ENCODE results near the gene EFNA1.

The EFNA1 gene, protein sequence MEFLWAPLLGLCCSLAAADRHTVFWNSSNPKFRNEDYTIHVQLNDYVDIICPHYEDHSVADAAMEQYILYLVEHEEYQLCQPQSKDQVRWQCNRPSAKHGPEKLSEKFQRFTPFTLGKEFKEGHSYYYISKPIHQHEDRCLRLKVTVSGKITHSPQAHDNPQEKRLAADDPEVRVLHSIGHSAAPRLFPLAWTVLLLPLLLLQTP

DNA sequence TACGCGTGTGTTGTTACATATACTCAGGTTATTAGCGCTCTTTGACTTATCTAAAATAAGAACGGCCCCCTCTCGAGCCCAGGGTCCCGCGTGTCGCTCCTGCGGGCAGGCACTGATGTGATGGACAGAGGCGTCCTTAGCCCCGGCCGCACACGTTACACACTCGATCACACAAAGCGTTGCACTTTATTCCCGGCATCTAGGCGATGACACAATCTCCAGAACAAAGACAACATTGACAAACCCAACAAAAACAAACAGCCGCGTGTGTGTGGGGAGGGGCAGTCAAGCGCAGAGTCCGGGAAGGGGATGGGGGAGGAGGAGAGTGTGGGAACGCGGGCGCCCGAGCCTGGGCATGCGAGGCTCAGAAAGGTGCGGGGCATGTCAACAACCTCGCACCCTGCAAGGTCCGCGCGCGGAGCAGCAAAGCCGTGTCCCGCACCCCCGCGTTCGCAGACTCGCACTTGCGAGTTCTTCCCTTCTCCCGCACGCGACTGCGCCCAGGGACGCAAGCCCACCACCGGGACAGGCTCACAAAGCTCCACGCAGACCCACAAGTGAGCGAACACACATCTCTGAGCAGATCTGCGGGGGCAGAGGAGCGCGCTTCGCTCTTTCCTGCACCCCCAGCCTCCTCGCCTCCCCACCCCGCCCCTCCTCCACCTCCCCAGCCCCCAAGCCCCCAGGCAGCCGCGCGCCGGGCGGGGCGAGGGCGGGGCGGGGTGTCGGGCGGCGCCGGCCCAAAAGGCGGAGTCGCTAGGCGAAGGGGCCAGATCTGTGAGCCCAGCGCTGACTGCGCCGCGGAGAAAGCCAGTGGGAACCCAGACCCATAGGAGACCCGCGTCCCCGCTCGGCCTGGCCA, at the start of gene EFNA1:
Gene EFNA1, plus strand, starts transcription at position 772 of the 862 bp plus-strand sequence. CDS start 102 bp downstream, outside the sequence.
- H3K4me3 ChIP-seq (ENCODE audit: low read depth, low read length) = no peak within 1 kb of the TSS
- TF ChIP-seq, protein P1, sequence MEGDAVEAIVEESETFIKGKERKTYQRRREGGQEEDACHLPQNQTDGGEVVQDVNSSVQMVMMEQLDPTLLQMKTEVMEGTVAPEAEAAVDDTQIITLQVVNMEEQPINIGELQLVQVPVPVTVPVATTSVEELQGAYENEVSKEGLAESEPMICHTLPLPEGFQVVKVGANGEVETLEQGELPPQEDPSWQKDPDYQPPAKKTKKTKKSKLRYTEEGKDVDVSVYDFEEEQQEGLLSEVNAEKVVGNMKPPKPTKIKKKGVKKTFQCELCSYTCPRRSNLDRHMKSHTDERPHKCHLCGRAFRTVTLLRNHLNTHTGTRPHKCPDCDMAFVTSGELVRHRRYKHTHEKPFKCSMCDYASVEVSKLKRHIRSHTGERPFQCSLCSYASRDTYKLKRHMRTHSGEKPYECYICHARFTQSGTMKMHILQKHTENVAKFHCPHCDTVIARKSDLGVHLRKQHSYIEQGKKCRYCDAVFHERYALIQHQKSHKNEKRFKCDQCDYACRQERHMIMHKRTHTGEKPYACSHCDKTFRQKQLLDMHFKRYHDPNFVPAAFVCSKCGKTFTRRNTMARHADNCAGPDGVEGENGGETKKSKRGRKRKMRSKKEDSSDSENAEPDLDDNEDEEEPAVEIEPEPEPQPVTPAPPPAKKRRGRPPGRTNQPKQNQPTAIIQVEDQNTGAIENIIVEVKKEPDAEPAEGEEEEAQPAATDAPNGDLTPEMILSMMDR (IDR thresholded peaks at IDR 0.05; ENCODE audit: low read depth, low read length, missing control alignments) = no peak
- DNase-seq (ENCODE audit: low read depth) = no peak

DNA sequence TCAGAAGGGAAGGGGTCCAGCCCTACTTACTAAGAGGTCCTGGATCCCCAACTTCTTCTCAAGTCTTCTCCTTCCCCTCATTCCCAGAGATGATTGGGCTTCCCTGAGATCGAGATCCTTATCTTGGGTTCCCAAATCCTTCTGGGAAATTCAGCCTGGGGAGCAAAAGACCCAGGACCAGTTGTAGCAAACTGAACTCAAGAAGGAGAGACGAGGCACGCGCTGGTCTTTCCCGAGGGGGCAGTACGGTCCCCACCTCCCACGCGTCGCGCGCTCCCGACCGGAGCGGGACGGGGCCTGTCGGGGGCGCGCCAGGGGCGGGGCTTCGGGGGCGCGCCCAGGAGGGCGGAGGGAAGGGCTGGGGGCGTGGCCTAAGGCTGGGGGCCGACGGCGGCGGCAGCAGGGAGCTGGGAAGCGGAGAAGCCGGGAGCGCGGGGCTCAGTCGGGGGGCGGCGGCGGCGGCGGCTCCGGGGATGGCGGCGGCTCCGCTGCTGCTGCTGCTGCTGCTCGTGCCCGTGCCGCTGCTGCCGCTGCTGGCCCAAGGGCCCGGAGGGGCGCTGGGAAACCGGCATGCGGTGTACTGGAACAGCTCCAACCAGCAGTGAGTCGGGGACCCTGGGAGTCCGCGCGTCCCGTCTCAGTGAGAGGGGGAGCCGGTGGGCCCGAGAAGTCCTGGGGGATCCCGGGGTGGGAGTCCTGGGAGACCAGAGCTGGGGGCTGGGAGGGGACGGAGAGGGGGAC, 49.0 kb upstream of the EFNA1 start, which contains the start of gene EFNA3:
Gene EFNA3, plus strand, starts transcription at position 369 of the 741 bp plus-strand sequence. Its CDS starts 105 bp downstream, at position 474.
- no peak for DNase-seq (ENCODE audit: low read depth)
- TF ChIP-seq, protein P1 (IDR thresholded peaks at IDR 0.05; ENCODE audit: low read depth, low read length, missing control alignments) = no peak

DNA sequence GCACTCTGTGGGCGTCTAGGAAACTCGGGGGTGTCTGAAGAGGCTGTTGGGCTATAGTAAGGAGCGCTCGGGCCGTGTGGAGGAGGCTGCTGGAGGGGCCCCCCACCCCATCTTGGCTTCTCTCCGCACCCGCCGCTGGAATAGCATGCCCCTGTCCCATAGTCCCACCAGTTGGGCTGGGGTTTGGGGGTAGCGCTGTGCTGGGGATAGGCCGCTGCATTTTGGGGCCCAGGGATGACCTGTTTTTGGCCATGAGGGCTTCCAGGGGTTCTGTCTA, 48.5 kb upstream of the EFNA1 start:
- peak overlapping the region; percentile 36; the same call in 1 of the 2 replicates for H3K4me3 ChIP-seq (ENCODE audit: low read depth, low read length)
- TF ChIP-seq, protein P1 (IDR thresholded peaks at IDR 0.05; ENCODE audit: low read depth, low read length, missing control alignments) = no peak
- no peak for DNase-seq (ENCODE audit: low read depth)

More for the DNA sequence above, 49.0 kb upstream of the EFNA1 start, which contains the start of gene EFNA3:
- H3K4me3 ChIP-seq (ENCODE audit: low read depth, low read length) = peak within 1 kb of the TSS; percentile 36

DNA sequence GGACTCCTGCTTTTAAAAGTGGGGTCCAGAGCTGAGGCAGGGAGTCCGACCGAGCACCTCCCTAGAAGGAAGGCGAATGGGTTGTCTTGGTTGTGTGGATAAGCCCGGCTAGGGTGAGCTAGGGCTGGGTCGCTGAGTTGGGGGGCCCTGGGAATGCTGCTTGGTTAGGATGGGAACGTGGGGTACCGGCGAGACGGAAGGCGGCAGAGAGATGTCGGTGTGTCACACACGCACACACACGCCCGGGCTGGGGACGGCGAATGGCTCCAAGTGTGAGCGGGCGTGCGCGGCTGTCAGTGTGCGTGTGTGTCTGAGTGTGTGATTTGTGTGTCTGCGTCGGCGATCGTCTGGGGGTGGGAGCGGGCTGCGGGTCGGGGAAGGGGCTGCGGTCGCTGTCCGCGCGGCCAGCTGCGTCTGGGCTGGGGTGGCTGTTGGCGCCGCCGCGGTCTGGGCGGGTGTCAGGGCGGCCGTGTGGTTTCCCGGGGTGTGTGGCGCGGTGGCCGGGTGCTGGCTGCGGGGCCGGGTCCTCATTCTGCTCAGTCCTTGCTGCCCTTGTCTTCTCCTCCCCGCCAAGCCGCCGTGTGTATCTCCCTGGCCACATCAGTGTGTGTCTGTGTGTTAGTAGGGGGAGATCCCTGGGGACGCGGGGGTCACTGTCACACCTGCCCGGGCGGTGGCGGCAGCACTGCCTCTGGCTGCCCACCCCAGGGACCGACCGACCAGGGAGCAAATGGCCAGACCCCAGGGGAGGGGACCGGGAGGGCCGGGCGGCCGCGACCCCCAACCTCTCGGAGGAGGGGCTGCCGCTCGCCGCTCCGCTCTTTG, 48.0 kb upstream of the EFNA1 start:
- H3K4me3 ChIP-seq (ENCODE audit: low read depth, low read length) = no peak overlapping the region
- TF ChIP-seq, protein P1 (IDR thresholded peaks at IDR 0.05; ENCODE audit: low read depth, low read length, missing control alignments) = no peak
- DNase-seq (ENCODE audit: low read depth) = no peak

DNA sequence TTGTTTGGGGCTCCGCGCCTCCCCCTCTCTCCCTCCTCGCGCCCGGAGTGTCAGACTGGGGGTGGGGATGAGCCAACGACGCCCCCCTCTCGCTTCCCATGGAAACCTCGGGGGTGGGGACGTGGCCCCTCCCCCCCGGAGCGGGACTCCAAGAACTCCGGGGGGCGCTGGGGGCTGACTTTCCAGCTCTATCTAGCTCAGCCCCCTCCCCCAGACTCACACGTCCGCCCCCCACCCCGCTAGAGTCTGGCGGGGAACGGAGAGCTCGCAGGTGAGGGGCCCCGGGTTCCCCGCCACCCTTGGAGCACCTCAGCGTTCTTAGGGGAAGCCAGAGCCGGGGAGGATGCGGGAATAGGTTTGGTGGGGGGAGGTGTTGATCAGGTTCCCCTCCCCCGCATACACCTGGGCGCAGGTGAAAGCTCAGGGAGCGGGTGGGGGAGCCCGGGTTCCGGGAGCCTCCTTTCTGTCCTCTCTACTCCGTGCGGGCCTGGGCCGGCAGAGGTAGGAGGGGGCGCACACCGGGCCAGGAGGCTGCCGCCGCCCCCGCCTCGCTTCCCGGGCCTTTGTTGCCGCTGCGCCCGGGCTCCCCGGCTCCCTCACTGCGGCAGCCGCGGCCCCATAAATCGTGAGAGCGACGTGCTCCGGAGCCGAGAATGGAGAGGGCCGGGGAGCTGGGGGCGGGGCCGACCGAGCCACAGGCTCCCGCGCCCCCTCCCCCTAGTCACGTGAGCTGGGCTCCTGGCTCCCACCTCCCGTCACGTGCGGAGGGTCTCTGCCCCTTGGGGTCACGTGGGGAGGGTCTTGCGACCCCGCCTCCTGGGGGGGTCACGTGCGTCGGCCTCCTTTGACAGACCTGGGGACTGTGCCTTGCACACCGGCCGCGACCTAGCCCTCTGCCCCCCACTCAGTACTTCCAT, 47.1 kb upstream of the EFNA1 start:
- H3K4me3 ChIP-seq (ENCODE audit: low read depth, low read length) = no peak overlapping the region
- DNase-seq (ENCODE audit: low read depth) = no peak
- TF ChIP-seq, protein P1 (IDR thresholded peaks at IDR 0.05; ENCODE audit: low read depth, low read length, missing control alignments) = no peak

Measured in GM12864 (cell line).